H9 (cell line): ENCODE measurements around the gene TMEM156. TPM values are rescaled to one million over a fixed set of nuclear protein-coding genes. Genes with fewer than 3 reads are reported as not detected.
"Not testable (repeated sequence)": the region's sequence is repeated elsewhere in the genome, so short reads cannot be mapped to it uniquely, and the experiment has no call there.

ENCODE experiments used
- DNase-seq: peaks from one replicate; pipeline ENCODE4 v3.0.0-alpha.2; 2017
- H2AFZ ChIP-seq: one replicate; pipeline ENCODE4 v1.6.1; 2013; ENCODE audit warnings: mild to moderate bottlenecking, low read length, control low read depth, moderate library complexity
- H2AK5ac ChIP-seq: 2 replicates; pipeline ENCODE4 v1.6.1; 2013; ENCODE audit warnings: low read length, control low read depth, mixed read lengths; ENCODE audit not compliant: insufficient read length
- H2BK120ac ChIP-seq: one replicate; pipeline ENCODE4 v1.6.1; 2013; ENCODE audit warnings: low read depth, mild to moderate bottlenecking, low read length, control low read depth, inconsistent platforms; ENCODE audit not compliant: poor library complexity, severe bottlenecking
- H2BK12ac ChIP-seq: 2 replicates; pipeline ENCODE4 v1.6.1; 2013; ENCODE audit warnings: low read length, control low read depth, mixed read lengths, low read depth; ENCODE audit not compliant: insufficient read length
- H2BK15ac ChIP-seq: 2 replicates; pipeline ENCODE4 v1.6.1; 2013; ENCODE audit warnings: low read depth, low read length, control low read depth
- H2BK20ac ChIP-seq: one replicate; pipeline ENCODE4 v1.6.1; 2013; ENCODE audit warnings: low read depth, mild to moderate bottlenecking, low read length, control low read depth, inconsistent platforms; ENCODE audit not compliant: poor library complexity, severe bottlenecking
- H2BK5ac ChIP-seq: 2 replicates; pipeline ENCODE4 v1.6.1; 2013; ENCODE audit warnings: low read length, control low read depth, mixed read lengths; ENCODE audit not compliant: insufficient read length
- H3K14ac ChIP-seq: 2 replicates; pipeline ENCODE4 v1.6.1; 2013; ENCODE audit warnings: low read length, control low read depth; ENCODE audit not compliant: insufficient read depth
- H3K18ac ChIP-seq: 2 replicates; pipeline ENCODE4 v1.6.1; 2013; ENCODE audit warnings: low read depth, mild to moderate bottlenecking, mixed read lengths, low read length, control low read depth; ENCODE audit not compliant: insufficient read length
- H3K23ac ChIP-seq: 2 replicates; pipeline ENCODE4 v1.6.1; 2013; ENCODE audit warnings: low read length, control low read depth, mixed read lengths, low read depth; ENCODE audit not compliant: insufficient read length
- H3K23me2 ChIP-seq: 2 replicates; pipeline ENCODE4 v1.6.1; 2013; ENCODE audit warnings: low read depth, mild to moderate bottlenecking, mixed read lengths, low read length, control low read depth; ENCODE audit not compliant: insufficient read length, poor library complexity, severe bottlenecking
- H3K27ac ChIP-seq: 2 replicates; pipeline ENCODE4 v1.5.1; 2013; ENCODE audit warnings: low read length, control low read depth, mixed read lengths, low read depth; ENCODE audit not compliant: insufficient read length
- H3K27me3 ChIP-seq: 2 replicates; pipeline ENCODE4 v1.6.1; 2013; ENCODE audit warnings: low read length, control low read depth, inconsistent platforms; ENCODE audit not compliant: insufficient read depth
- H3K4ac ChIP-seq: 2 replicates; pipeline ENCODE4 v1.6.1; 2013; ENCODE audit warnings: low read depth, mild to moderate bottlenecking, control low read depth, inconsistent platforms, low read length, moderate library complexity
- H3K4me1 ChIP-seq: 2 replicates; pipeline ENCODE4 v1.6.1; 2013; ENCODE audit warnings: low read length, control low read depth, inconsistent platforms; ENCODE audit not compliant: insufficient read depth
- H3K4me2 ChIP-seq: 2 replicates; pipeline ENCODE4 v1.6.1; 2013; ENCODE audit warnings: low read length, control low read depth, mixed read lengths; ENCODE audit not compliant: insufficient read length, insufficient read depth
- H3K56ac ChIP-seq: 2 replicates; pipeline ENCODE4 v1.6.1; 2013; ENCODE audit warnings: low read depth, mild to moderate bottlenecking, mixed read lengths, low read length, control low read depth; ENCODE audit not compliant: insufficient read length
- H3K79me1 ChIP-seq: 2 replicates; pipeline ENCODE4 v1.6.1; 2013; ENCODE audit warnings: low read depth, mild to moderate bottlenecking, moderate library complexity, low read length, control low read depth, inconsistent platforms; ENCODE audit not compliant: insufficient read depth, poor library complexity, severe bottlenecking
- H3K79me2 ChIP-seq: 2 replicates; pipeline ENCODE4 v1.6.1; 2013; ENCODE audit warnings: low read length, control low read depth, inconsistent platforms; ENCODE audit not compliant: insufficient read depth
- H3K9ac ChIP-seq: 2 replicates; pipeline ENCODE4 v1.6.1; 2013; ENCODE audit warnings: low read length, control low read depth, mixed read lengths; ENCODE audit not compliant: insufficient read length; ENCODE audit errors: extremely low read depth
- H3K9me3 ChIP-seq: one replicate; pipeline ENCODE4 v1.6.1; 2013; ENCODE audit warnings: low read depth, low read length, inconsistent platforms; ENCODE audit not compliant: control insufficient read depth
- H3T11ph ChIP-seq: one replicate; pipeline ENCODE4 v1.6.1; 2013; ENCODE audit warnings: mild to moderate bottlenecking, low read length, control low read depth, inconsistent platforms
- H4K20me1 ChIP-seq: one replicate; pipeline ENCODE4 v1.6.1; 2013; ENCODE audit not compliant: control insufficient read depth, insufficient read length, insufficient read depth
- H4K5ac ChIP-seq: 2 replicates; pipeline ENCODE4 v1.6.1; 2013; ENCODE audit warnings: low read depth, mild to moderate bottlenecking, mixed read lengths, low read length, control low read depth; ENCODE audit not compliant: insufficient read length
- H4K8ac ChIP-seq: replicated peaks from 2 replicates; pipeline ENCODE4 v1.6.1; 2013; ENCODE audit warnings: low read length, control low read depth, mixed read lengths, low read depth; ENCODE audit not compliant: insufficient read length
- H4K91ac ChIP-seq: 2 replicates; pipeline ENCODE4 v1.6.1; 2013; ENCODE audit warnings: low read depth, mild to moderate bottlenecking, moderate library complexity, mixed read lengths, low read length, control low read depth; ENCODE audit not compliant: insufficient read length
- H3K27ac Mint-ChIP-seq, 3 experiments: 2 replicates in 2 of 3; 3 replicates in 1 of 3; pipeline ENCODE4 v1.8.0; 2020 to 2021; ENCODE audit warnings: mixed read lengths in 3 of 3, mild to moderate bottlenecking in 1 of 3, moderate library complexity in 1 of 3
- H3K27me3 Mint-ChIP-seq: 2 replicates; pipeline ENCODE4 v1.8.0; 2021; ENCODE audit warnings: low read depth, mild to moderate bottlenecking, moderate library complexity, mixed read lengths
- H3K36me3 Mint-ChIP-seq, 3 experiments: 2 replicates in 2 of 3; 3 replicates in 1 of 3; pipeline ENCODE4 v1.8.0; 2020 to 2021; ENCODE audit warnings: low read depth in 3 of 3, mixed read lengths in 3 of 3; ENCODE audit not compliant: insufficient read depth in 1 of 3
- H3K4me1 Mint-ChIP-seq, 2 experiments: 2 replicates each; pipeline ENCODE4 v1.8.0; 2020; ENCODE audit warnings: mixed read lengths in 2 of 2
- H3K4me3 Mint-ChIP-seq, 2 experiments: 2 replicates in 1 of 2; 3 replicates in 1 of 2; pipeline ENCODE4 v1.8.0; 2020 to 2021; ENCODE audit warnings: mild to moderate bottlenecking in 2 of 2, mixed read lengths in 2 of 2, moderate library complexity in 1 of 2
- H3K9me3 Mint-ChIP-seq, 2 experiments: 2 replicates in 1 of 2; 3 replicates in 1 of 2; pipeline ENCODE4 v1.8.0; 2020; ENCODE audit warnings: mild to moderate bottlenecking in 2 of 2, mixed read lengths in 2 of 2, moderate library complexity in 1 of 2
- CTCF ChIP-seq: fragments of 200-600 bp; sonication (generic); conservative IDR thresholded peaks from 3 replicates; pipeline ENCODE4 v1.8.0; 2021; ENCODE audit warnings: antibody characterized with exemption, mild to moderate bottlenecking
- WGBS: extraction: QIAGEN DNeasy Blood & Tissue Kit; methylation state at CpG from one replicate; pipeline ENCODE4 v1.1.7; 2013; ENCODE audit warnings: missing lambda C conversion rate, low lambda C conversion rate, mixed read lengths; ENCODE audit not compliant: insufficient read length; ENCODE audit errors: extremely low coverage; 5-methylcytosine and 5-hydroxymethylcytosine counted together
- total RNA-seq: library from RNA; stranded (reverse); gene quantifications from 2 replicates; pipeline ENCODE4 v1.2.1, GENCODE V29; 2021

TMEM156 gene
- total RNA-seq, 1 experiment from 2014 or later = not detected

GRCh38 chr4:39036172-39036571 is 4.0 kb upstream of the TMEM156 start:
- Mint-ChIP-seq H3K27ac (peak overlapping the region in 1 of 3 experiments; percentile 63; a peak in 1 of 7 replicates), H3K4me1 (peaks cover 6 to 9% of the 10 kb centered on the region in 2 experiments), H3K27me3 (no peaks in the 10 kb centered on the region), H3K36me3 (no peaks in the 10 kb centered on the region), H3K4me3 (no peak overlapping the region), H3K9me3 (no peaks in the 10 kb centered on the region)
- no peak overlapping the region for H3T11ph ChIP-seq
- no peak overlapping the region for H2BK5ac ChIP-seq
- no peaks in the 10 kb centered on the region for H3K27me3 ChIP-seq
- H4K5ac ChIP-seq = no peak overlapping the region
- no peak overlapping the region for H3K23ac ChIP-seq
- no peaks in the 10 kb centered on the region for H3K79me1 ChIP-seq
- H3K4ac ChIP-seq = no peak overlapping the region
- H2AK5ac ChIP-seq = no peak overlapping the region
- H3K4me1 ChIP-seq = peaks cover 2% of the 10 kb centered on the region; the same call in 1 of the 2 replicates
- no peak overlapping the region for H2BK12ac ChIP-seq
- H3K23me2 ChIP-seq = no peaks in the 10 kb centered on the region
- TF ChIP-seq CTCF = no peak
- H3K56ac ChIP-seq = no peak overlapping the region
- DNase-seq = no peak
- no peaks in the 10 kb centered on the region for H4K20me1 ChIP-seq
- no peak overlapping the region for H2AFZ ChIP-seq
- H3K79me2 ChIP-seq = no peaks in the 10 kb centered on the region
- no peaks in the 10 kb centered on the region for H3K9me3 ChIP-seq
- no CpG with 5 or more reads among the region's 7 CpGs for WGBS
- no peak overlapping the region for H2BK20ac ChIP-seq
- no peak overlapping the region for H2BK120ac ChIP-seq
- no peak overlapping the region for H4K91ac ChIP-seq
- H4K8ac ChIP-seq = no peak overlapping the region
- H3K18ac ChIP-seq = no peak overlapping the region
- H3K4me2 ChIP-seq = no peak overlapping the region
- no peak overlapping the region for H3K9ac ChIP-seq
- H3K14ac ChIP-seq = no peak overlapping the region
- H3K27ac ChIP-seq = no peak overlapping the region
- no peak overlapping the region for H2BK15ac ChIP-seq

DNA sequence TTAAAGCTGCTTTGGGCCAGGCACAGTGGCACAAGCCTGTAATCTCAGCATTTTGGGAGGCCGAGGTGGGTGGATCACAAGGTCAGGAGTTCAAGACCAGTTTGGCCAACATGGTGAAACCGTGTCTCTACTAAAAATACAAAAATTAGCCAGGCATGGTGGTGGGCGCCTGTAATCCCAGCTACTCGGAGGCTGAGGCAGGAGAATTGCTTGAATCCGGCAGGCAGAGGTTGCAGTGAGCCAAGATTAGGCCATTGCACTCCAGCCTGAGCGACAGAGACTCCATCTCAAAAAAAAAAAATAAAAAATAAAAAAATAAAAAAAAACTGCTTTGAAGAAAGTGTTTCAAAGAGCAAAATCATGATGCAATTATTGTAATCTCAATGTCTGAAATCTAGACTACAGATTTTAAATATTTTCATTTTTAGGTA is 604 bp downstream of the TMEM156 start:
- H4K5ac ChIP-seq, H3K4me3 Mint-ChIP-seq, H3K56ac ChIP-seq, H3K79me1 ChIP-seq, H3K36me3 Mint-ChIP-seq, H3K79me2 ChIP-seq, H3K27ac Mint-ChIP-seq, H2BK20ac ChIP-seq, H3K4ac ChIP-seq, H2AFZ ChIP-seq, DNase-seq, H3K4me2 ChIP-seq, H3K9me3 ChIP-seq, H3K4me1 ChIP-seq, H2BK5ac ChIP-seq, H2BK120ac ChIP-seq, H3K27me3 ChIP-seq, H2AK5ac ChIP-seq, H3K23me2 ChIP-seq, H3K23ac ChIP-seq, H3K4me1 Mint-ChIP-seq, H3T11ph ChIP-seq, H3K14ac ChIP-seq, H3K9me3 Mint-ChIP-seq, H3K18ac ChIP-seq, H3K27me3 Mint-ChIP-seq, H4K91ac ChIP-seq, H3K9ac ChIP-seq, H2BK12ac ChIP-seq, H4K8ac ChIP-seq, H2BK15ac ChIP-seq, H3K27ac ChIP-seq, H4K20me1 ChIP-seq: not testable (repeated sequence)
- no CpG with 5 or more reads among the region's 6 CpGs for WGBS
